ENCODE data around the gene FABP1.

- no peak for TF ChIP-seq CTCF (IDR thresholded peaks at IDR 0.05)
- TF ChIP-seq POLR2A (IDR thresholded peaks at IDR 0.05), result no peak
Observed at GRCh38 chr2:88095022-88095421, 32.8 kb downstream of the FABP1 start.
